ENCODE data around the gene PCDHB1.
"Not testable (repeated sequence)": the region's sequence is repeated elsewhere in the genome, so short reads cannot be mapped to it uniquely, and the experiment has no call there.

The PCDHB1 gene

GRCh38 chr5:141084487-141084989 is 33.4 kb downstream of the PCDHB1 start:
- peak; percentile 13 for DNase-seq (ENCODE audit: low read depth)

GRCh38 chr5:141094481-141095262 is 43.5 kb downstream of the PCDHB1 start, which contains the start of gene PCDHB2:
PCDHB2 (plus strand) TSS chr5:141094615; CDS start chr5:141094791, 176 bp downstream.
- DNase-seq (ENCODE audit: low read depth) = no peak

GRCh38 chr5:141095263-141095641 is 44.1 kb downstream of the PCDHB1 start:
- DNase-seq (ENCODE audit: low read depth) = no peak

GRCh38 chr5:141096181-141096580 is 45.0 kb downstream of the PCDHB1 start:
- DNase-seq (ENCODE audit: low read depth) = not testable (repeated sequence)

GRCh38 chr5:141096586-141096985 is 45.4 kb downstream of the PCDHB1 start:
- not testable (repeated sequence) for DNase-seq (ENCODE audit: low read depth)

- DNase-seq (ENCODE audit: low read depth) = no peak
Measured at GRCh38 chr5:141100243-141100805, 49.1 kb downstream of the PCDHB1 start, which contains the start of gene PCDHB3. PCDHB3 (plus strand) TSS chr5:141100473; CDS start chr5:141100650, 177 bp downstream.

GRCh38 chr5:141101059-141101458 is 49.9 kb downstream of the PCDHB1 start:
- DNase-seq (ENCODE audit: low read depth) = no peak

- not testable (repeated sequence) for DNase-seq (ENCODE audit: low read depth)
Measured at GRCh38 chr5:141102070-141102469, 50.9 kb downstream of the PCDHB1 start.

- not testable (repeated sequence) for DNase-seq (ENCODE audit: low read depth)
Measured at GRCh38 chr5:141102471-141102870, 51.3 kb downstream of the PCDHB1 start.

- DNase-seq (ENCODE audit: low read depth) = no peak
Measured at GRCh38 chr5:141105350-141105749, 54.2 kb downstream of the PCDHB1 start.

Data from T follicular helper cell (primary cell).